AG04450 (cell line): Measurements from ENCODE around the gene ASXL3. TPM values are rescaled to one million over a fixed set of nuclear protein-coding genes. Genes with fewer than 3 reads are reported as not detected.

Source experiments
- CTCF ChIA-PET: fragments of 300-600, 350-600 bp; formaldehyde crosslinking; extraction: SDS; loops from one replicate; lab custom pipeline; 2022; ENCODE audit warnings: antibody characterized with exemption, inconsistent platforms; lab: Charles Lee
- POLR2A ChIA-PET: fragments of 350-600 bp; formaldehyde crosslinking; extraction: SDS; loops from one replicate; lab custom pipeline; 2021; ENCODE audit warnings: antibody characterized with exemption, inconsistent platforms; lab: Yijun Ruan, JAX
- DNase-seq: peaks from one replicate; pipeline ENCODE4 v3.0.0-alpha.2; 2011; ENCODE audit warnings: low read depth, low spot score
- H3K27ac ChIP-seq: one replicate; pipeline ENCODE4 v1.5.1; 2012; ENCODE audit warnings: low read depth, low read length, control low read depth
- H3K27me3 ChIP-seq: one replicate; pipeline ENCODE4 v1.6.0; 2012; ENCODE audit warnings: low read length; ENCODE audit not compliant: control insufficient read depth, insufficient read depth
- H3K4me3 ChIP-seq: 2 replicates; pipeline ENCODE4 v1.5.1; 2011; ENCODE audit warnings: mild to moderate bottlenecking, low read depth, low read length, control low read depth
- H3K9me3 ChIP-seq: 2 replicates; pipeline ENCODE4 v1.5.1; 2012; ENCODE audit warnings: low read length; ENCODE audit not compliant: control insufficient read depth, insufficient read depth
- CTCF ChIP-seq: IDR thresholded peaks from 2 replicates; pipeline ENCODE4 v1.5.1; 2011; ENCODE audit warnings: low read depth, low read length, control low read depth, inconsistent platforms
- polyA plus RNA-seq: library from polyadenylated mRNA; depleted of rRNA; stranded (reverse); fragments of >200 nt; gene quantifications from 2 replicates; pipeline ENCODE4 v1.2.3, GENCODE V29; 2011

The ASXL3 gene
- polyA plus RNA-seq, 1 experiment: 0.19 TPM

GRCh38 chr18:33716061-33716683, 138.2 kb downstream of the ASXL3 start:
- TF ChIP-seq CTCF: no peak
- DNase-seq: no peak
- Histone ChIP-seq H3K4me3 (no peak overlapping the region), H3K27me3 (no peaks in the 10 kb centered on the region), H3K27ac (no peak overlapping the region), H3K9me3 (no peaks in the 10 kb centered on the region)
- ChIA-PET CTCF (interaction anchor here (0.6 kb wide), 1 partner anchor 8 kb away, joined by 4 read pairs; no protein-coding TSS in a partner anchor), POLR2A (no interaction called here)

- H3K27me3 ChIP-seq: no peaks in the 10 kb centered on the region
- no peak for DNase-seq
- no peaks in the 10 kb centered on the region for H3K9me3 ChIP-seq
- ChIA-PET CTCF (no interaction called here), POLR2A (no interaction called here)
- no peak overlapping the region for H3K27ac ChIP-seq
- no peak for TF ChIP-seq CTCF
- H3K4me3 ChIP-seq: no peak overlapping the region
These were observed 139.3 kb downstream of the ASXL3 start for GRCh38 chr18:33717339-33717738.

GRCh38 chr18:33720133-33720532, 142.1 kb downstream of the ASXL3 start:
- peak; percentile 21 for DNase-seq
- H3K9me3 ChIP-seq: no peaks in the 10 kb centered on the region
- H3K27ac ChIP-seq: no peak overlapping the region
- CTCF ChIA-PET: interaction anchor here (1.3 kb wide), 1 partner anchor 42 kb away, joined by 4 read pairs; no protein-coding TSS in a partner anchor
- H3K4me3 ChIP-seq: no peak overlapping the region
- POLR2A ChIA-PET: interaction anchor here (0.9 kb wide), 1 partner anchor 36 kb away, joined by 4 read pairs; no protein-coding TSS in a partner anchor
- TF ChIP-seq CTCF: no peak
- no peaks in the 10 kb centered on the region for H3K27me3 ChIP-seq

GRCh38 chr18:33729556-33729955, 151.5 kb downstream of the ASXL3 start:
- no peak overlapping the region for H3K27ac ChIP-seq
- POLR2A ChIA-PET: no interaction called here
- H3K9me3 ChIP-seq: no peaks in the 10 kb centered on the region
- no peak overlapping the region for H3K4me3 ChIP-seq
- no peak for DNase-seq
- no peak for TF ChIP-seq CTCF
- peaks cover 2% of the 10 kb centered on the region for H3K27me3 ChIP-seq
- CTCF ChIA-PET: no interaction called here

GRCh38 chr18:33733376-33733775, 155.4 kb downstream of the ASXL3 start:
- Histone ChIP-seq H3K27ac (no peak overlapping the region), H3K4me3 (no peak overlapping the region), H3K27me3 (peaks cover 2% of the 10 kb centered on the region), H3K9me3 (no peaks in the 10 kb centered on the region)
- POLR2A ChIA-PET: no interaction called here
- no peak for DNase-seq
- no peak for TF ChIP-seq CTCF
- CTCF ChIA-PET: interaction anchor here (1.0 kb wide), 1 partner anchor 28 kb away, joined by 3 read pairs; no protein-coding TSS in a partner anchor
